NB4 (cell line): ENCODE results near the gene PNMA3.
"Not testable (repeated sequence)": the region's sequence is repeated elsewhere in the genome, so short reads cannot be mapped to it uniquely, and the experiment has no call there.

Source experiments
- DNase-seq: peaks from one replicate; pipeline ENCODE4 v3.0.0; 2010; ENCODE audit warnings: low read depth
- H3K4me3 ChIP-seq: one replicate; pipeline ENCODE4 v1.5.1; 2011; ENCODE audit warnings: mild to moderate bottlenecking, low read depth, low read length, moderate library complexity
- MYC ChIP-seq: IDR thresholded peaks from 2 replicates; pipeline ENCODE4 v1.6.1; 2011; ENCODE audit warnings: low read depth, low read length
- POLR2A ChIP-seq: IDR thresholded peaks from 2 replicates; pipeline ENCODE4 v1.6.1; 2011; ENCODE audit warnings: mild to moderate bottlenecking; ENCODE audit not compliant: insufficient read length; ENCODE audit errors: extremely low read depth
- TF ChIP-seq, protein P1 (sequence below): IDR thresholded peaks from 2 replicates; pipeline ENCODE4 v1.6.1; 2011; ENCODE audit warnings: low read depth, low read length
- TF ChIP-seq, protein P2 (sequence below): IDR thresholded peaks from one replicate; pipeline ENCODE4 v1.5.1; 2012; ENCODE audit warnings: low read depth, low read length

The PNMA3 gene

DNA sequence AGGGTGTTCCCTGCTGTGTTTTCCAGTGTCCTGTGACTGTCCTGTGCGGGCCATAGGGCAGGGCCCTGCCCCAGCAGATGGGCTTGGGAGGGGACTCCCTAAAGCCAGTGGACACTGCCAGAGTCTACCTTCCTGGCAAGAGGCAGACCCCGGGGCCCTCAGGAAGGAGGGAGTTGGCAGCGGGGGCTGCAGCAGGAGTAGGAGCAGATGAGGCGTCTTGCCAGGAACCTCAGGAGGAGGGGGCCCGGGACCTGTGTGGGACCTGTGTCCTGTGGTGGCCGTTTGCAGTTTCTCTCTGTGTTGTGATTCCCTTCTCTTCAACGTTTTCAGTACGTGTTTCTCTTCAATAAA, 3.8 kb downstream of the PNMA3 start:
- TF ChIP-seq, protein P1, sequence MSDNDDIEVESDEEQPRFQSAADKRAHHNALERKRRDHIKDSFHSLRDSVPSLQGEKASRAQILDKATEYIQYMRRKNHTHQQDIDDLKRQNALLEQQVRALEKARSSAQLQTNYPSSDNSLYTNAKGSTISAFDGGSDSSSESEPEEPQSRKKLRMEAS, result no peak
- TF ChIP-seq, protein P2, sequence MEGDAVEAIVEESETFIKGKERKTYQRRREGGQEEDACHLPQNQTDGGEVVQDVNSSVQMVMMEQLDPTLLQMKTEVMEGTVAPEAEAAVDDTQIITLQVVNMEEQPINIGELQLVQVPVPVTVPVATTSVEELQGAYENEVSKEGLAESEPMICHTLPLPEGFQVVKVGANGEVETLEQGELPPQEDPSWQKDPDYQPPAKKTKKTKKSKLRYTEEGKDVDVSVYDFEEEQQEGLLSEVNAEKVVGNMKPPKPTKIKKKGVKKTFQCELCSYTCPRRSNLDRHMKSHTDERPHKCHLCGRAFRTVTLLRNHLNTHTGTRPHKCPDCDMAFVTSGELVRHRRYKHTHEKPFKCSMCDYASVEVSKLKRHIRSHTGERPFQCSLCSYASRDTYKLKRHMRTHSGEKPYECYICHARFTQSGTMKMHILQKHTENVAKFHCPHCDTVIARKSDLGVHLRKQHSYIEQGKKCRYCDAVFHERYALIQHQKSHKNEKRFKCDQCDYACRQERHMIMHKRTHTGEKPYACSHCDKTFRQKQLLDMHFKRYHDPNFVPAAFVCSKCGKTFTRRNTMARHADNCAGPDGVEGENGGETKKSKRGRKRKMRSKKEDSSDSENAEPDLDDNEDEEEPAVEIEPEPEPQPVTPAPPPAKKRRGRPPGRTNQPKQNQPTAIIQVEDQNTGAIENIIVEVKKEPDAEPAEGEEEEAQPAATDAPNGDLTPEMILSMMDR, result no peak
- TF ChIP-seq MYC, result no peak
- TF ChIP-seq POLR2A, result no peak
- DNase-seq, result no peak
- no peak overlapping the region for H3K4me3 ChIP-seq

DNA sequence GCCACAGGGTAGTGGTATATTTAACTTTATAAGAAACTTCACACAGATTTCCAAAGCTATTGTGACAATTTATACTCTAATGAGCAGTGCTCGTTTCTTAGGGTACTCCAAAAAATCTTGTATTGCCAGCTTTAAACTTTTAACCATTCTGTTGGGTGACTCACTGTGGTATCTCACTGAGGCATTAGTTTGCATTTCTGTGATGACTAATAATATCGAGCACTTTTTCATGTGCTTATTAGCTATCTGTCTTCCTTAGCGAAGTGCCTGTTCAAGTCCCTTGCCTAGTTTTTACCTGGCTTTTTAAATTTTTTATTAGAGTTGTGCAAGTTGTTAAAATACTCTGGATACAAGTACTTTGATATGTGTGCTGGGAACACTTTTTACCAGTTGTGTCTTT, 5.5 kb downstream of the PNMA3 start:
- no peak for TF ChIP-seq POLR2A
- TF ChIP-seq, protein P1, result no peak
- H3K4me3 ChIP-seq, result no peak overlapping the region
- no peak for DNase-seq

DNA sequence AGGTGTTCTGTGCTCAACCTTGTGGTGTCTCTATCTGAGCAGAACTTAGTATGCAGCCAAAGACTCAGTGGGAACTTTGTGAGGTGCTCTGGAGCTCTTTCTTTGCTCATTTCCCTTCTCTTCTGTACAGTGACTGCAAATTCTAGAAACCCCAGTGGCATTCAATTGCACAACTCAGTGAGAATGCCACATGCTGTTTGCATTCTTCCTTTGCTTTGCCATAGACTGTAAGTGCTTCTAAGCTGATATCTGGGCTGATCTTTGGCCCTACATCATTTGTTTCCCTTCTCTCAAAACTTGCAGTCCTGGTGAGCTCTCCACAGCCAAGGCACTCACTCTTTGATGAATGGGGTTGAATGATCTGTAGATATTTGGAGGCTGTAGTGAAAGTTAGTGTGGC, 7.0 kb downstream of the PNMA3 start:
- H3K4me3 ChIP-seq, result no peak overlapping the region
- no peak for DNase-seq
- TF ChIP-seq MYC (no peak), POLR2A (no peak)
- TF ChIP-seq, protein P2, result no peak
- TF ChIP-seq, protein P1, result no peak

DNA sequence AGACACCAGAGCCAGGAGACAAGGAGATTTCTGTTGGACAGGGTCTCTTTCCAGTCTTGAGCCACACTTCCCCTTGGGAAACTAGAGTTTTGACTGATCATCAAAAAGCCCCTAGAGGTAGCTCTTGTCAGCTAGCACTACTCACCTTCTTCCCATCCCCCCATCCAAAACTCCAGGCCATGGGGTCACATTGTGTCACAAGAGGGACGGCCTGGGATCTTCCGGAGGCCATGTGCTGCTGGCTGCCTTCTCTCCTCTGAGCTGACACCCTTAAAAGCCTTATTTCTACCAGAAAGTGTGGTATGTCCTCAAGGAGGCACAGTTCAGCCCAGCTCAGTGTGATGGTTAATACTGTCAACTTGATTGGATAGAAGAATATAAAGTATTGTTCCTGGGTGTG, 7.8 kb downstream of the PNMA3 start:
- no peak for DNase-seq
- H3K4me3 ChIP-seq, result no peak overlapping the region
- TF ChIP-seq MYC (no peak), POLR2A (no peak)
- TF ChIP-seq, protein P2, result no peak
- TF ChIP-seq, protein P1, result no peak

DNA sequence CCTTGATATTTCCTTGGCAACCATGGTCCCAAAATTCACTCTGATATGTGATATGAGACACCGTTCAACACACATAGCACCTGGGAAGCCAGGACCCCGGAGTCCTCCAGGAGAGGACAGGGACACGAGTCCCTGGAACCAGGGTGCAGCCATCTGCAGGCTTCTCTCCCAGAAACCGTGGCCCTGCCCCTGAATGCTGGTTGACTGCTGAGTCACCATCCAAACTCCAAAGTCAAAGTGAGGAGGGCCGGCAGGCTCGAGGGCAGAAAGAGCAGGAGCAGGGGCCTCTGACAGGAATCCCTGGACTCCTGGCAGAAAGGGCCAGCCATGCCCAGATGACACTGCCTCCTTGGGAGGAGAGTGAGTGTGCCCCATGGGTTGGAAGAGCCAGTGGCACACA, 9.1 kb downstream of the PNMA3 start:
- DNase-seq, result no peak
- TF ChIP-seq, protein P1, result no peak
- H3K4me3 ChIP-seq, result no peak overlapping the region

DNA sequence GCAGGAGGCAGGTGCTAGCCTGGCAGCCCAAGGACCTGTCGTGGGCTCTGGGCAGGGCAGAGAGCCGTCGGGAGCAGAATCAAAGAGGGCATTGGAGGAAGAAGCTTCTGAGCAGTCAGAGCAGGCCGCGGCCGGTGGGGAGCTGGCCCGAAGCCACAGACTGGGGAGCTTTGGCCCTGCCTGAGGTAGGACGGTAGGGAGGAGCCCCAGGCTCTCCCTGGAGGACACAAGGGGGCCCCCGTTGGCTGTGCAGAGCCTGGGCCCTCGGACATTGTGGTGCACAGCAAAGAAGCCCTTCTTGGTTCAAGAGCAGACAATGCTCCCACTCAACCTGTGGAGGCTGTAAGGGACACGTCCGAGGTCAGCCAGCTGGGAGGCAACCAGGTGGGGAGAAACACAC, 10.1 kb downstream of the PNMA3 start:
- not testable (repeated sequence) for DNase-seq

DNA sequence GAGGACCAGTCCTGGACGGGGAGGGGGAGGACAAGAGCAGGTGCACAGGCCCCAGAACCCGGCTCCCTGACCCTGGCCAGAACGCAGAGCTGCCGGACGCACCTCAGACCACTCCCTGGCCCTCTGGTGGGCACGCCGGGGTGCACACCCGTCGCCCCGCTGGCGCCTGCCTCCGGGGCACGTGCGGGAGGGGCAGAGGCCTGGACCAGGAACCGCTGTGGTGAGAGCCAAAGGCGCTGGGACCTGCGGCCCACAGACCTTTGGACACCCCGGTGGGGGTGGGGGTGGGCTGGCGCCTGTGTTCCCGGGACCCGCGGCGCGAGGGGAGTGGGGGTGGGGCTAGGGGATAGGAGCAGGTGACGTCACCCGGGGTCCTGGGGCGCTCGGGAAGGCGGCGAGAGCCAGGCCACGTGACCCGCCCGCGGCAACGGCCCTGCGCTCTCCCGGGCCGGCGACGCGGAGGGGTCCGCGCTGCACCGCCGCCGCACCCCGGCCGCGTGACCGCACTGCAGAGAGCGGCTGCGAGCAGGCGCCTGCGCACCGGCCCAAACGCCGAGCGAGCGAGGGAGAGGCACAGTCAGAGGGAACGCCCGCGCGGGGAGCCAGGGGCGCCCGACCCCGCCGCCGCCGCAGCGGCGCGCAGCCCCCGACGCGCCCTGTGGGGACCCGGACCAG, 15.8 kb downstream of the PNMA3 start, which contains the start of gene PNMA6A:
PNMA6A (plus strand) TSS at position 546 of the 675 bp plus-strand sequence. CDS start 609 bp downstream, outside the sequence.
- H3K4me3 ChIP-seq, DNase-seq: not testable (repeated sequence)

More for the DNA sequence above, 10.1 kb downstream of the PNMA3 start:
- H3K4me3 ChIP-seq, result not testable (repeated sequence)

DNA sequence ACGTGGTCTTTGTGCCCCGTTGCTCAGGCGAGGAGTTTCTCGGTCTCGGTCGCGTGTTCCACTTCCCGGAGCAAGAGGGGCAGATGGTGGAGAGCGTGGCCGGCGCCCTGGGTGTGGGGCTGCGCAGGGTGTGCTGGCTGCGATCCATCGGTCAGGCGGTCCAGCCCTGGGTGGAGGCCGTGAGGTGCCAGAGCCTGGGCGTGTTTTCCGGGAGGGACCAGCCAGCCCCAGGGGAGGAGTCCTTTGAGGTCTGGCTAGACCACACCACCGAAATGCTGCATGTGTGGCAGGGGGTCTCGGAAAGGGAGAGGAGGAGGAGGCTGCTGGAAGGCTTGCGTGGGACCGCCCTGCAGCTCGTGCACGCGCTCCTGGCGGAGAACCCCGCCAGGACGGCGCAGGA, 17.1 kb downstream of the PNMA3 start:
- H3K4me3 ChIP-seq, DNase-seq: not testable (repeated sequence)
